SW 1271 (cell line): ENCODE data around the gene PYGO2.

Source experiments
- DNase-seq, 2 experiments: peaks; one replicate each; lab custom pipeline; 2025; lab: John Stamatoyannopoulos, UW

PYGO2 gene, protein sequence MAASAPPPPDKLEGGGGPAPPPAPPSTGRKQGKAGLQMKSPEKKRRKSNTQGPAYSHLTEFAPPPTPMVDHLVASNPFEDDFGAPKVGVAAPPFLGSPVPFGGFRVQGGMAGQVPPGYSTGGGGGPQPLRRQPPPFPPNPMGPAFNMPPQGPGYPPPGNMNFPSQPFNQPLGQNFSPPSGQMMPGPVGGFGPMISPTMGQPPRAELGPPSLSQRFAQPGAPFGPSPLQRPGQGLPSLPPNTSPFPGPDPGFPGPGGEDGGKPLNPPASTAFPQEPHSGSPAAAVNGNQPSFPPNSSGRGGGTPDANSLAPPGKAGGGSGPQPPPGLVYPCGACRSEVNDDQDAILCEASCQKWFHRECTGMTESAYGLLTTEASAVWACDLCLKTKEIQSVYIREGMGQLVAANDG

DNA sequence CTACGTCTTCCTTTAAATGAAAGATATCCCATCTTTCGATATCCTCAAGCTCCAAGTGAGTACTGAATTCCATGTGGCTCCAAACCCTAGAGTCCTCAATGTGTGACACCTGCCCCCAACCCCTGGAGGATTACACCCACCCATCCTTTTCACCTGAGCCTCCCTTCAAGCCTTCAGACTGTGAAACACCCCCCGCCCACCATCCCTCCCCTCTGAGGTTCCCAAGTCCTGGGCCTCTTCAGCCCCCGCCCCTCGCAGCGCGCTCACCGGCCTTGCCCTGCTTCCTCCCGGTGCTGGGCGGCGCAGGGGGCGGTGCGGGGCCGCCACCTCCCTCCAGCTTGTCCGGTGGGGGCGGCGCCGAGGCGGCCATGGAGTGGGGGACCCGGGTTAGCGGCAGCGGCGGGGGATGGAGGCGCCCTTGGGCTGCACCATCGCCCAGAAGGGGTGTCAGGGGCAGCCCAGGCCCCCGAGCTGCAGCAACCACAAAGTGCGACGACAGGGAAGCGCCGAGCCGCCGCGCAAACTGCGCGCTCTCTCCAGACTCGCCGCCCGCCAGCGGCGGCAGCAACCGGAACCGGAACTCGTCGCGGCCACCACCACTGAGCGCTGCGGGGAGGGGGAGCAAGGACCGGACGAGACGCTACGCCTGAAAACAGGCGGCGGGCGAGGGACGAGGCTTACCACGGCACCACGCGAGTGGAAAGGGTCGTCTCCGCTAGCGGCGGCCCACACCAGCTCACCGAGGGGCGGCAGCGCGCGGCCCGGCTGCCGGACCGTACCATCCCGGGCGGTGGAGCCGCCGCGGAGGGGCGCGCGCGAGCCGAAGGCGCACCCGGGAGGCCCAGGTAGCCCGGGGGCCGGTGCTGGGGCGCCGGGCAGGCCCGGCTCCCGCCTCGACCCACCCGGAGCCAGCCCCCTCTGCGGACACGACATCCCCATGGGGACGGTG lies at the start of gene PYGO2:
Gene PYGO2, minus strand, starts transcription at position 576 of the 949 bp plus-strand sequence. Its CDS starts 206 bp downstream, at position 370.
- peak; percentile 27 to 70 for DNase-seq

DNA sequence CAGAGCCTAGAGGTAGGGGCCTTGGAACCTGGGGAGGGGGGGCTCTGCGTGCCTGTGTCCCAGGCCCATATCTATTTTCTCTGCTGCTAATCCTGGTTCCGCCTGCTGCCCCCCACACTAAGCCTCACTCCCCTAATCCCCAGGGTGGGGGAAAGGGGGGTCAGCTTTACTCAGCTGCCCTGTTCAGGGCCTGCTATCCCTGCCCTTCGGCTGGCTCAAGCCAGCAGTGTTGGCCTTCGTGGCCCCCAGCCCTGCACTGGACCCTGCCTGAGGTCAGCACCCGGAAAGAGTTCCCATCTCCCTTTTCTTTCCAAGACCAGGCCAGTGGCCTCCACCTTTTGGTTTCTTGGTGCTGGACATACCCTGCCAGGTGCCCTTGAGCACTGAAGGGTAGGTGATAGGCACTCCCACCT lies 49.4 kb upstream of the PYGO2 start:
- no peak for DNase-seq

DNA sequence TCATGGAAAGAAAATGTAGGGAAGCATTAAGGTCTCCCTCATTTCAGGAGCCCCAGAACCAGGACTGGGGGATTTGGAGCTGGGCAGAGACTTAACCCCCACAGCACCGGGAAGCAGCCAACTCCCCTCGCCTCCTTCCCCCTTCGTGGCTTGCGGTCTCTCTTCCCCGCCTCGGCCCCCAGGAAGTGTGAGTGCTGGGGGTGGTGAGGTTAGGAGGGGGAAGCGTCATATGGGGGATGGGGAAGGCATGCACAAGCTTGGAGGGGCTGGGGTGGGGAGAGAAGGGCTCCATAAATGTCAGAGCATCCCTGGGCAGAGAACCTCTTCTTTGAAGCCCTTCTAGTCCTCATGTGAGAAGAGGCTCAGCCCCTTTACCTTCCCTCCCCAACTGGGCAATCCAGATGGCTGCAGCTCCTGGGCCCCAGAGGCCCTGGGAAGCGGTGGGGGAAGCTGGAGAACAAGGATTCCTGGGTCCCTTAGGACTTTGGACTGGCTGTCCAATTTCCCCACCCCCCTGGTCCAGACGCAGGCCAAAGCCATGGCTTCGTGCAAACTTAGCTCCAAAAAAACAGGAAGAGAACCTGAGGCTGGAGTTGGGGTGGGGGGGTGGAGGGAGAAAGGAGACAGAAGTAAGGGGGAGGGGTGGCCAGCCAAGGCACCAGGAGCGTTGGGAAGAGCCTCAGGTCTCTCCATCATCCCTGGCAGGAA lies 48.8 kb upstream of the PYGO2 start:
- no peak for DNase-seq

DNA sequence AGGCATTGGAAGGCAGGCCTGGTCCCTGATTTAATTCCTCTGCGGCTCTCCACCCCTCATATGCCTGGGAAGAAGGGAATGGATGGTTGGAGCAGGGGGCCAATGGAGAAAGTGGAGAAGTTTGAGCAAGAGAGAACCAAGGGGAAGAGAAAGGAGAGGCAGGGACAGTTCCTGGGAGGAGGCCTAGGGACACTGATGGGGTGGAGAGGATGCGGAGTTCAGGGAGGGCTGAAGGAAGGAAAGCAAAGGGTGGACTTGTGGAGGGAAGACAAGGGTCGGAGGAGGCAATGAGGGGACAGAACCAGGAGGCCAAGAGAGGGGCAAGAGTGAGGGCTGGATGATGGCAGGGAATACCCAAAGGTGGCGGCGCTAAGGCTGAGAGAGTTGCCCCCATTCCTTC lies 48.2 kb upstream of the PYGO2 start:
- DNase-seq = no peak

DNA sequence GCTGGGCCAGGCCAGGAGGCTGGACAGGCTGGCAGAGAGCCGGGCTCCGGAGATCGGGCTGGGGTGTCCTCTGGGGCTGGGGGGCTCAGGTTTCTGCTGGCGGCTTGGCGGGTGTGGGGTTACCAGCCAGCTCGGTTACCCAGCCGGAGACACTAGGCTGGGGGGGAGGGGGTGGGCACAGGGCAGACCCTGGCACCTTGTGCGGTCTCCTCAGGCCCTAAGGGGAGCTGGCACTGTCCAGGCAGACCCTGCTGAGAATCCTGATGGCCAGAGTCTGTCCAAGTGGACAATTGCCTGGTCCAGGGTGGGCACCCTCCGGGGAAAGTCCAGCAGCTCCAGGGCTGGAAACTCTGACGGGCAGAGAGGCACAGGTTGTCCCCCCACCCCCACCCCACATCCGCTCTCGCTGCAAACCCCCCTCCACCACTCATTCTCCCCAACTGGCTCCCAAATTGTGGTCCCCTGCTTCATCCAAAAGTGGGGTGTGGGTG lies 47.7 kb upstream of the PYGO2 start:
- no peak for DNase-seq

DNA sequence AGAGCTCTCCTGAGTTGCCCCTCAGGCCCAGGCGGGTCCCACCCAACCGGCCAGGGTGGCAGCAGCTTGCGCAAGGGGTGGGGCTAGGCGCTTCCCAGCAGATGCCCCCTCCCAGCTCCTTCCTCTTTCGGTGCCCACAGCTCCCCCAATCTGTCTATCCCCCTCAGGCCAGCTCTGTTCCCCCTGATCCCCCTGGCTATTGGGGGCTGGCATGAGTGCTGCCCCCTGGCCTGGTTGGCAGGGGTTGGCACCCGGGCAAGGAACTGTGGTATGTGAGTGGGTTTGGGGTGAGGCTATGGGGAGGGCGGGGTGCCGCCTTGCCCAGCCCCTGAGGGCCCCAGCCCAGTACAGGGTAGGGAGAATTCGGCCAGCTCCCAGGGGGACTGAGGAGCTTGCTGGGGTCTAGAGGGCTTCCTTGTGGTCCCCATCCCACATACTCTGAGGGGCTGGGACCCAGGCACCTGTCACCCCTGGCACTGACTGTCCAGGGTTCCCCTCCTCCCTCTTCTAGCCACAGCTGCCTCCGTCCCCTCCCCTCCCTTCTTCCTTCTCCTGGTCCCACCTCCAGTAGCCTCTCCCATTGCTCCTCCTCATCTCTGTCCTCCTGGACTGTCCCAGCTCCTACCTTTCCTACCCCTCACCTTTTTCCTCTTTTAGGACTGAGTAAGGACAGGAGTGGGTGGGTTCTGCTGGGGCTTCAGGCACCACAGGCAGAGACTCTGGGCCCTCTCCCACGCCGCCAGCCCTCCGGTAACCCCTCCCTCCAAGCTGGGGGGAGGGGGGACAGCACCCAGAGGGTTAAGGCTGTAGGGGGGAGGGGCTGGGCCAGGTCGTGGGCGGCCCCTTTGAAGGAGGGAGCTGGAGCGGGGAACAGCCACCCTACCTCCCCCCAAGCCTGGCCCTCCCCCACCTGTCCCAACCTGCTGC lies 46.7 kb upstream of the PYGO2 start:
- DNase-seq = no peak

DNA sequence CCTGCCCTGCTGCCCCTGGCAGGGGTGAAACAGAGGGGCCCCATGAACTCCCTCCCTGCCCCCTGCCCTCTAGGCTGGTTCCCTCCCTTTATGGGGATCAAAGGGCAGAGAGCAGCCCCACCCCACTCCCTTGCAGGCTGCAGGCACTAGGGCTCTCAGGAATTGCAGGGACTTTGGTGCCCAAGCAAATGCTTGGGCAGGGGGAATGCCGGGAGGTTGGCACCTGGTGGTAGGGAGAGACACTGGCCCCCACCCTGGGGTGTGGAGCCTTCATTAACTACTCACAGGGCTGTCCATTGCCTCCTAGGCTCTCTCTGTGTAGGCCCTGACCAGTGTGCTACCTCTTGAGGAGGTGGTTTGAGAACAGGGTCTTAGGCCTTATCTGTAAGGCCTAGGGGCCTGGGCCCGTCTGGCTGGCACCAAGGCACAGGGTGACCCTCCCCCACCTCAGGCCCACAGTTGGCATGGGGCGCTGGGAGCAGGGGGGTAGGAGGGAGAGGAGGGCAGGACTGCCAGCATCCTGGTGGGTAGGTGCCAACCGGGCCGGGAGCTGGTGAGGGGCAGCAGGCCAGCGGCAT lies 45.8 kb upstream of the PYGO2 start:
- DNase-seq = no peak

DNA sequence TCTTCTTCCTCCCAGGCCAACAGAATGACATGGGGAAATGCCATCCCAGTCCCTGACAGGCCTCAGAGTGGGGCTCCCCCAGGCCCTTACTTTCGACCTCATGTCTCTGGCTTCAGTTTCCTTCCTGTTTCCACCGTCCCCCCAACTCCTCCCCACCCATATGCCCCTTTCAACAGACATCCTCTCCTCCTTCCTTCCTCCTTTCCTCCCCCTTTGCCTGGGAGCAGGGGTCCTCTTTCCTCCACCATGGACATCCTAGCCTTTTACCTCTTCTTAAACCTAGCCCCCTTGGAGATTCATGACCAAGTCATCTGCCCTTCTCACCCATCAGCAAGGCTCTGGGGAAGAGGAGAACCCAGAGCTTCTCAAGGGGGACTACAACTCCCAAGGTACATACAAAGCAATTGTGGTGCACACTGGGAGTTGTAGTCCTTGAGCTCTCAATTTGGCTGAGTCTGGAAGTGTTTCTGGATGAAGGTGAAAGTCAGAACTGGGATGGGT lies 45.1 kb upstream of the PYGO2 start:
- DNase-seq = peak in 1 of 2 experiments; percentile 18

DNA sequence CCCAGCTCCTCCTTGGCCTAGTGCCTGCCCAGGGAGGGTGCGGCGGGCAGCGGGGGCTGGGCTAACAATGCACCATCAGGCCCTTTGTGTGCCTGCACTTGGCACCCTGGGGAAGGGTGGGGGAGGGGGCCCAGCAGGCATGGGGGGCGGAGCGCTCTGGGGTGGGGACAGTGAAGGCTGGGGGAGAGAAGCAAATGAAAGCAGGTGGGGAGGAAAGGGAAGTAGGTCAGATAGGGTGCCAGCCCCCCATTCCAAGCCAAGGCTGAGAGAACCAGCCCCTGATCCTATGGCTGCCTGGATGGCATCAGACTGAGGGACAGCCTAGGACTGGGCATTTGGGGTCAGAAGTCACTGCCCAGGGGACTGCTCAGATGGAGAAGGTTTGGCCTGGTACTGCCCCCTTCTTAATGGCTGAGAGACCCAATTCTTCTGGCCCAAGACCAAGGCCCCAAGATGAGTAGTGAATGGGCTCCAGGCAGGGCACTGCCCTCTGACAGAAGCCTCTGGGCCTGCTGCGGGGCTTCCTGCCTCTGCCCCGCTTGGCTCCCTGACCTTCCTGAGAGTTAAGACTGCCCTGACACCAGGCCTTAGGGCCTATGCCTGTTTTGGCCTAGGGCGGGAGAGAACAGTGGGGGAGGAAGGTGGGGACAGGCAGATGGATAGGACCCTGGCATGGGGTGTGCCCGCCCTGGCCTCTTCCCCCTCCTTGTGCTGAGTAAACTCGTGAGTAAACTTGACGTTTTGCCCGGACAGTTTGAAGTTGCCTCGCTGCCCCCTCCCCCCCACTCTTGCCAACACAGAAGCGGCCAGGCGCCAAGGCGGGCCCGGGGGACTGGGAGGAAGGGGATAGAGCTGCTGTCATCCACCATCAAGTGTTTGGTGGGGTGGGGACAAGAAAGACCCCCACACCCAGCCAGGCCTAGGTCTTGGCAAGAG lies 43.8 kb upstream of the PYGO2 start:
- no peak for DNase-seq

DNA sequence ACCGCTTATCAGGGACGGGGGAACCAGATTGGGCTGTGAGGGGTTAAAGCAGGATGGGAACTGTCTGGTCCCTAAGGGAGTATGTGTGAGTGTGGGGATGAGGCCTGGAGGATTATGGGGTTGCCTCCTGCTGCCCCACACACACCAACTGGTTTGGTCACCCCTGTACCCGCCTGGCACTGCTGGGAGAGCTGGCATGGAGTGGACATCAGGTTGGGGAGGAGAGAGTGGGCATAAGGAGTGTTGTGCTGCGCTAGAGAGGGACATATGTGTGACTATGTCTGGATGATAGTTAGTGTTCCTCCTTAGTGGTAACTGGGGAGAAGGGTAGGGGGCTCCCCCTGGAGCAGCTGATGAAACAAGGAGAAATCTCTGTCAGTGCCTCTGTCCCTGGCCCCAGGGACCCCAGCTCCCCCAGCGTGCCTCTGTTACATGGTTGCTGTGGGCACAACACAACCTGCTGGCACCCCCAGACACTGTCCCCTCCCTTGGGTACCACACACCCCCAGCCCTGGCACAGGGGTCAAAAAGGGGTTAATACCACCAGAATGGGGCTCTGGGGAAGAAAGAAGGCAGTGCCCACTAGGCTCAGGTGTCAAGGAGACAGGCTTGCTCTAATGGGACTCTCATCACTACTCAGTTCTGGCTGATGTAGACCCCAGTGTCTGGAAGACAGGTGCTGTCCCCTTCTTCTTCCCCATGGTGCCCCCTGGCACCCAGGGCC lies 42.9 kb upstream of the PYGO2 start:
- no peak for DNase-seq

DNA sequence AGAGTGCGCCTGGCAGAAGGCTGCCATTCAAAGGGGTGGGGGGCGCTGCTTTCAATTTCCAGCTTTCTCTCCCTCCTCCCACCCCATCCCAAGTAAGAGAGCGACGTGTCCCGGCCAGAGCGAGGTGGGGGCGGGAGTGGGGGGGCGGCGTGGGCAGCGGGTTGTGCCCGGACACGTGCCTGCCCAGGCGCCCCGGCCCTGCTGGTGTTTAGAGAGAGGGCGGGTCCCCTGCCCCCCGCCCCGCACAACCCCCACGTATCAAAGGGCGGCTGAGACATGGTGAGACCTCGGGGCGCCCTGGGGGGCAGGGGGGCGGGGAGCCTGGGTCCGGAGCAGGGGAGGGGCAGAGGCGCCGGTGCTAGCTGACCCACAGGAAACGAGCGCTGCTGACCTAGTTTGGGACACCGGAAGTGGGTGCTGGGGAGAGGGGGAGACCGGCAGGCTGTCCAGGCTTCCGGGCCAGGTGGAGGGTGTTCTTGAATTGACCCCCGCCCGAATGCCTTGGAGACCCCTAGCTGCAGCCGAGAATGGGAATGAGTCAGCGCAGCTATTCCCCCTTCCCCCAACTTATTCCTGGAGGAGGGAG lies 42.3 kb upstream of the PYGO2 start:
- peak in 1 of 2 experiments; percentile 40 for DNase-seq

DNA sequence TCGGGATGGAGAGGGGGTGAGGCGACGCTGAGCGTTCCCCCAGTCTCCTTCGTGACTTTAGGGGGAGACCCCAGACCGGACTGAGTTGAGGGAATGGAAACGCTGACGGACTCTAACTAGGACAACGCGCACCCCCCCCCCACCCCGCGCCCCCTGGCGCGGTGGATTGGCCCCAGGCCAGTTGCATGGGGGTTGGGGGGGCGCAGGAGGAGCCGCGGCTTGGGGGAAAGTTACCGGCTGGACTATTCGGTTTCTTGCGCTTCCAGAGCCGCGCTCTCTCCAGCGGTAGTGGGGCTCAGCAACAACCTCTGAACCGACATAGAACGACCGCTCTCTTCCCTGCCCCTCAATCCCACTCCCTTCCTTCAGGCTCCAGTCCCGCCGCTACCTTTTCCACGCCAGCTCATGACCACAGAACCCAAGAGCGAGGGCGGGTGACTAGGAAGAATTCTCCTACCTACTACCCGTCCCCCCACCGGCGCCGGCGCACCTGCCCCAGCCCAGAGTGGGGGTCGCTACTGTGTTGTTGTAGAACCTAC lies 41.7 kb upstream of the PYGO2 start:
- DNase-seq = no peak

DNA sequence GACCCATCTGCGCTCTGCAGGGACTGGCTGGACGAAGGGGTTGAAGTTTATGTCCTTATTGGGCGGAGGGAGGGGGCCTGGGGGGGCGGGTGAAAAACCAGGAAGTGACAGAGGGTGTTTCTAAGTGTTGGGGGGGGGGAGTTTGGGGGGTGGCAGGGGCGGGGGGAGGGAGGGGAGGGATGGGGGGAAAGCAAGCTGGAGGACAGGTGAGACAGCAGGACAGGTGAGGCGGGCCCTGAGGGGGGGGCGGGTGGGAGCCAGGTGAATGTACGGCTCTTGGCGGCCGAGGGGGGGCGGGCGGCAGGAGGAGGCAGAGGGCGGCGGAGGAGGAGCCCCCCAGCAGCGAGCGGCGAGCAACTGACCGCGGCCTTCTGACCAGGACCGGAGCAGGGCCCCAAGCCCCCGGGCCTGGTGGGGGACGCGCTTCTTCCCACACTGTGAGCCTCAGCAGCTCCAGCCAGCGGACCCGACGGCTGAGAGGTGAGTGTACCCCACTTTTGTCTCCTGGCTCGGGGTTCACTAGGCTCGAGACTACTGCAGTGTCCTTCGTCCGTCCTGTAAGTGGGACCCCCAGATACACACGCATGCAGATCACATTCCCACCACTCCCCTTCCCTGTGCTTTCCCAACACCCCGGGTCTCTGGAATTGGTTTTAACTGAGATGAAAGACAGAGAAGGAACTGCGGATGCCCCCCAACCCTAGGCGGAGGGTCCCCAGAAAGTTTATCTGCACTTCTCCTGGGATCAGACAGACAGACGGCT lies 41.1 kb upstream of the PYGO2 start, which contains the start of gene ZBTB7B:
Gene ZBTB7B, plus strand, starts transcription at position 339 of the 763 bp plus-strand sequence. CDS start 11,859 bp downstream, outside the sequence.
- no peak for DNase-seq

DNA sequence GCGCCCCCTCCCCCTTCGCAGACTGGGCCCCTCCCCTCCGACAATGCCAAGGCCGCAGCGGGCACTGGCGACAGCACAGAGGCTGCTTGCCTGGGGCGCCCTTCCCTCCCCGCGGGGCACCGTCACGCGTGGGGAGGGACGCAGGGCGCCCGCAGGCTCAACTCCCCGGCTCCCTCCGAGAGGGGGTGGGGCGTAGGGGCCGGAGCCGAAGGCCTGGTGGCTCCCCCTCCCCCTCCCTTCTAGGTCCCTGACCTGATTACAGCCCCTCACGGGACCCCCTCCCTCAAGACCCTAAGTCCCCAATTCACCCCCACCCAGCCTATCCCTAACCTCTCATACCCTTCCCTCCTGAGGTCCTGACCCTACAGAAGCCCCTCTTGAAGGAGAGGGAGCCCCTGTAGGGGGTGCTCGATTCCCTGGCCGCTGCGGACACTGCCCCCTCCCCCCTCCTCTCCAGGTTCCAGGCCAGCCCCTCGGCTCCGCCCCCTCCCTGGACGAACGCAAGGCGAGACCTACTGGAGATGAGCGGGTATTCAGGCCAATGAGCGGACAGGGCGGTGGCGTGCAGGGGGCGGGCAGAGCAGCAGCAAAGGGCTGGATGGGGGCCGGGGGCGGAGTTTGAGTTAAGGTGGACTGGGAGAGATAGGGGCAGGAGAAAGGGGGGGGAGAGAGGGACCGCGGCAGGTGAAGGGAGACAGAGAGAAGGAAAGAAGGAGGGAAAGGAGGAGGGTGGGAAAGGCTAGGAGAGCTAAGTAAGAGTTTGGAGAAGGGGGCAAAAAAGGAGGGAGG lies 40.3 kb upstream of the PYGO2 start:
- peak; percentile 86 to 94 for DNase-seq

DNA sequence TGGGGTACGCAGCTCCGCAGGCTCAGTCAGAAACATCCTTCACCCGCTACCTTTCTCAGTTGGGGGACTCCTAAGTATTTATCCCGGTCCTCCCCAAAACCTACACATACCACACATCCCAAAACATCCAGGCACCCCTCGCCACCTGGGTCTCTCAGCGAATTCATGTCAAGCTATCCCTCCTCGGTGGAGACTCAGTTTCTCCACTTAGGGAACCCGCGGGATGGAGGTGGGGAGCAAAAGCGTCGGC lies 39.8 kb upstream of the PYGO2 start:
- peak in 1 of 2 experiments; percentile 54 for DNase-seq

DNA sequence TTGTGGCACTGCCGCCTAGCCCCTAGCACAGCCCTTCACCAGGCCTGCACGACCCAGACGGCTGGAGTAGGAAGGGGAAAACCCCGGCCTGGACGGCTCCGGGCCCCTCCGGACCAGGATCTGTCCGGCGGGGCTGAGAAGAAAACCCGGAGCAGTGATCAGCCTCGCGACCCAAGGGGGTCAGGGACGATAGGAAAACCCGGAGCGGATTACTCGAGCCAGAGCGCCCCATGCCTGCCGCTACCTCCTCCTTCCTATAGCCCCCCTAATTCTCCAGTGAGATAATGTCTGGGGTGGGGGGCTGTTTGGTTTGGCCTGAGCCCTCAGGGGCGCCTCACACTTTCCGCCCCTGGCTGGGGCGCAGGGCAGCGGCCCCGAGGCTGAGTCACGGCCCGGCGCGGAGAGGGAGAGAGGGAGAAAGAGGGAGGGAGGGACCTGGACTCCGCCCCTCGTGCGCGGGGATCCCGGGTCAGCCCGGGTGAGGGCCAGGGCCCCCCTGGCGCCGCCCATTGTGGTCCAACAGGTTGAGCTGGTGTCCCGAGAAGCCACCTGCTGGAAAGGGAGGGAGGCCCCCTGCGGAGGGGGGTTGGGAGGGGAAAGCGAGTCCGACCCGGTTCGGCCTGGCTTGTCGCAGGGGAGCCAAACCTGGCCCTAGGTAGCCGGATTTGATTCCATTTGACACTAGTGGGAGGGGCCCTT lies 39.3 kb upstream of the PYGO2 start:
- DNase-seq = peak; percentile 48 to 70
